Loucy (cell line): ENCODE results near the gene OR10G8.

Experiments
- H2AFZ ChIP-seq: fragments of 200-600 bp; sonication (generic); 2 replicates; pipeline ENCODE4 v1.6.0; 2016; ENCODE audit warnings: antibody characterized with exemption, mild to moderate bottlenecking, low read length, moderate library complexity
- H3F3A ChIP-seq: fragments of 200-600 bp; 2 replicates; pipeline ENCODE4 v1.6.0; 2016; ENCODE audit warnings: antibody characterized with exemption, low read depth, mild to moderate bottlenecking
- H3K27me3 ChIP-seq: fragments of 200-600 bp; sonication (generic); 2 replicates; pipeline ENCODE4 v1.6.1; 2014; ENCODE audit warnings: low read length, mild to moderate bottlenecking; ENCODE audit not compliant: insufficient read depth, poor library complexity, severe bottlenecking
- H3K36me3 ChIP-seq: fragments of 200-600 bp; sonication (generic); 2 replicates; pipeline ENCODE4 v1.6.1; 2016; ENCODE audit warnings: low read length; ENCODE audit not compliant: insufficient read depth
- H3K4me1 ChIP-seq: fragments of 200-600 bp; sonication (generic); 2 replicates; pipeline ENCODE4 v1.5.1; 2014; ENCODE audit warnings: low read length, mild to moderate bottlenecking; ENCODE audit not compliant: insufficient read depth, poor library complexity, severe bottlenecking
- H3K4me2 ChIP-seq: fragments of 200-600 bp; sonication (generic); 2 replicates; pipeline ENCODE4 v1.6.0; 2014; ENCODE audit warnings: antibody characterized with exemption, low read length, low read depth, mild to moderate bottlenecking; ENCODE audit not compliant: poor library complexity, severe bottlenecking
- H3K4me3 ChIP-seq: fragments of 200-600 bp; sonication (generic); 2 replicates; pipeline ENCODE4 v1.5.1; 2014; ENCODE audit warnings: low read length, mild to moderate bottlenecking, mixed read lengths; ENCODE audit not compliant: poor library complexity, severe bottlenecking
- H3K79me2 ChIP-seq: fragments of 200-600 bp; sonication (generic); 2 replicates; pipeline ENCODE4 v1.6.1; 2014; ENCODE audit warnings: low read length; ENCODE audit not compliant: insufficient read depth
- H3K9ac ChIP-seq: fragments of 200-600 bp; sonication (generic); 2 replicates; pipeline ENCODE4 v1.6.0; 2014; ENCODE audit warnings: mild to moderate bottlenecking, low read depth, low read length, moderate library complexity; ENCODE audit not compliant: poor library complexity, severe bottlenecking
- H3K9me2 ChIP-seq: fragments of 200-600 bp; sonication (generic); replicated peaks from 2 replicates; pipeline ENCODE4 v1.6.1; 2016; ENCODE audit warnings: low read depth, low read length, mixed read lengths
- H3K9me3 ChIP-seq: fragments of 200-600 bp; sonication (generic); 2 replicates; pipeline ENCODE4 v1.6.1; 2014; ENCODE audit warnings: mild to moderate bottlenecking, antibody characterized with exemption, low read length, low read depth; ENCODE audit not compliant: insufficient read depth
- H4K20me1 ChIP-seq: fragments of 200-600 bp; sonication (generic); 2 replicates; pipeline ENCODE4 v1.6.0; 2014; ENCODE audit warnings: antibody characterized with exemption, low read length, mild to moderate bottlenecking; ENCODE audit not compliant: insufficient read depth, poor library complexity, severe bottlenecking
- EZH2phosphoT487 ChIP-seq: fragments of 200-600 bp; IDR thresholded peaks from 2 replicates; pipeline ENCODE4 v1.6.1; 2018; ENCODE audit warnings: antibody characterized with exemption, mild to moderate bottlenecking, moderate library complexity, borderline replicate concordance
- TF ChIP-seq, protein P1 (sequence below): fragments of 200-600 bp; sonication (generic); conservative IDR thresholded peaks from 2 replicates; pipeline ENCODE4 v1.5.1; 2014; ENCODE audit warnings: mild to moderate bottlenecking, antibody characterized with exemption, low read length

OR10G8 gene

DNA sequence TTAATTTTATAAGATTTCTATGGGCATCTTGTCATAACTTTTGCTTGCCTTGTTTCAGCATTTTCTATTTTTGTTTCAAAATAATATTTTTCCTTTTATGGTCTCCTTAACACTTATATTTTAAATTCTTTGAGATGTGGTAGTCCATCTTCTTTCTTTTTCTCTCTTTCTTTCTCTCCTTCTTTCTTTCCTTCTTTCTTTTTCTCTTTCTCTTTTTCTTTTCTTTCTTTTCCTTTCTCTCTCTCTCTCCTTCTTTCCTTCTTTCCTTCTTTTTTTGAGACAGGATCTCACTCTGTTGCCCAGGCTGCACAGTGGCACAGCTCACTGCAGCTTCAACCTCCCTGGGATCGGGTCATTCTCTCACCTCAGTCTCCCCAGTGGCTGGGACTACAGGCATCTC is 50.7 kb downstream of the OR10G8 start:
- Histone ChIP-seq H3F3A (no peaks in the 10 kb centered on the region), H3K9me2 (no peaks in the 10 kb centered on the region), H4K20me1 (no peaks in the 10 kb centered on the region), H3K4me2 (no peak overlapping the region), H3K9ac (no peak overlapping the region), H3K27me3 (no peaks in the 10 kb centered on the region), H3K36me3 (no peaks in the 10 kb centered on the region), H3K79me2 (no peaks in the 10 kb centered on the region), H2AFZ (no peak overlapping the region), H3K4me3 (no peak overlapping the region), H3K4me1 (no peaks in the 10 kb centered on the region), H3K9me3 (no peaks in the 10 kb centered on the region)
- no peak for TF ChIP-seq EZH2phosphoT487
- TF ChIP-seq, protein P1, sequence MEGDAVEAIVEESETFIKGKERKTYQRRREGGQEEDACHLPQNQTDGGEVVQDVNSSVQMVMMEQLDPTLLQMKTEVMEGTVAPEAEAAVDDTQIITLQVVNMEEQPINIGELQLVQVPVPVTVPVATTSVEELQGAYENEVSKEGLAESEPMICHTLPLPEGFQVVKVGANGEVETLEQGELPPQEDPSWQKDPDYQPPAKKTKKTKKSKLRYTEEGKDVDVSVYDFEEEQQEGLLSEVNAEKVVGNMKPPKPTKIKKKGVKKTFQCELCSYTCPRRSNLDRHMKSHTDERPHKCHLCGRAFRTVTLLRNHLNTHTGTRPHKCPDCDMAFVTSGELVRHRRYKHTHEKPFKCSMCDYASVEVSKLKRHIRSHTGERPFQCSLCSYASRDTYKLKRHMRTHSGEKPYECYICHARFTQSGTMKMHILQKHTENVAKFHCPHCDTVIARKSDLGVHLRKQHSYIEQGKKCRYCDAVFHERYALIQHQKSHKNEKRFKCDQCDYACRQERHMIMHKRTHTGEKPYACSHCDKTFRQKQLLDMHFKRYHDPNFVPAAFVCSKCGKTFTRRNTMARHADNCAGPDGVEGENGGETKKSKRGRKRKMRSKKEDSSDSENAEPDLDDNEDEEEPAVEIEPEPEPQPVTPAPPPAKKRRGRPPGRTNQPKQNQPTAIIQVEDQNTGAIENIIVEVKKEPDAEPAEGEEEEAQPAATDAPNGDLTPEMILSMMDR, result no peak

DNA sequence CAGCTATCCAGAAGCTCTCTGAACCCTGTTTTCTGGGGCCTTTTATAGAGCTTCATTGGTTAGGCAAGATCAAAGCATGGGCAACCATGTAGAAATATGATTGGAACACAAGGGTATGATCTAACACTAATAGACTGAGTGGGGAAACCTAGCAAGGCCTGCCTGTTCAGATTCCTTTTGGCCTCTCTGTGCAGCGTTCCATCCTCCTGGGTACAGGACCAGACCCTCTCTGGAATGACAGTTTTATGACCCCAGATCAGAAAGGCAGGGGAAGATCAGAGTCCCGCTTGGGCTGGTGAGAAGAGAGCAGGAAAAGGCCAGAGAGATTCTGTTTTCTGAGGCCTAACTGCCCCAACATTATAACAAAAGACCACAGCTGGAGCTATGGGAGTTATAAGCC is 52.0 kb downstream of the OR10G8 start:
- Histone ChIP-seq H3K27me3 (no peaks in the 10 kb centered on the region), H3K4me3 (no peak overlapping the region), H3F3A (no peaks in the 10 kb centered on the region), H3K36me3 (no peaks in the 10 kb centered on the region), H3K4me1 (no peaks in the 10 kb centered on the region), H3K9ac (no peak overlapping the region), H3K9me3 (no peaks in the 10 kb centered on the region), H4K20me1 (no peaks in the 10 kb centered on the region), H3K4me2 (no peak overlapping the region), H3K79me2 (no peaks in the 10 kb centered on the region), H2AFZ (no peak overlapping the region), H3K9me2 (no peaks in the 10 kb centered on the region)
- TF ChIP-seq, protein P1, result no peak
- no peak for TF ChIP-seq EZH2phosphoT487

DNA sequence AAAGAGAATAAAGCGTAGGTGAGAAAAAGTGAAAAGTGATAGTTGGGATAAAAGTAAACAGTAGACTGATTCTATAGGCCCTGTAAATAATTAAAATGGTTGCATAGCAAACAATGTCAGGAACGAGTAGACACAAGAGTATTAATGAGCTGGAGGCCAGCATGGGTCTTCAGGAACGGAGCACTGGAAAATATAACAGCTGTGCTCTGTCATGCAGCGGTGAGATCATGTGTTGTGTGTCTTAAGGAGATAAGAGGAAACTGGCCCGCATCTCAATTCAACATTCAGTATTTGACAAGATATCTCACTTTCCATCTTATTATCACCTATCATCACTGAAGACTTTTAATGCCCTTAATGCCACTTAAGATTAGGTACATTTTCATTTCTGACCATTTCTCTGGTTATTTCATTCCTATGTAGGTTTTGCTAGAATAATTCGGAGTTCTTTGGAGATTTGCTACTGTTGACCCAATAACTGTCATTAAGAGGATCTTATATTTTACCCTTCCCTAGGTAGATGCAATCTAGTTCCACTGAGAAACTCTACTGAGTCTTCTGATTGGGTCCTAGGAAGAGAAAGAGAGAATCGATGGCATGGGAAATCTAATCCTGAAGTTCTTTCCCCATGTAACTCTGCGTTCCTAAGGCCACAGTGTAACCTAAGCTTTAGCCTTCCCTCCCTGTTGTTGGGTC is 53.2 kb downstream of the OR10G8 start:
- Histone ChIP-seq H3F3A (no peaks in the 10 kb centered on the region), H3K4me1 (no peaks in the 10 kb centered on the region), H3K36me3 (no peaks in the 10 kb centered on the region), H3K9ac (no peak overlapping the region), H4K20me1 (no peaks in the 10 kb centered on the region), H3K79me2 (no peaks in the 10 kb centered on the region), H3K4me2 (no peak overlapping the region), H3K4me3 (no peak overlapping the region), H2AFZ (no peak overlapping the region), H3K27me3 (no peaks in the 10 kb centered on the region), H3K9me3 (no peaks in the 10 kb centered on the region), H3K9me2 (no peaks in the 10 kb centered on the region)
- no peak for TF ChIP-seq EZH2phosphoT487
- TF ChIP-seq, protein P1, result no peak
